Loucy (cell line): ENCODE data around the gene CRYAA.

Source experiments
- H2AFZ ChIP-seq: fragments of 200-600 bp; sonication (generic); 2 replicates; pipeline ENCODE4 v1.6.0; 2016; ENCODE audit warnings: antibody characterized with exemption, mild to moderate bottlenecking, low read length, moderate library complexity
- H3F3A ChIP-seq: fragments of 200-600 bp; 2 replicates; pipeline ENCODE4 v1.6.0; 2016; ENCODE audit warnings: antibody characterized with exemption, low read depth, mild to moderate bottlenecking
- H3K27me3 ChIP-seq: fragments of 200-600 bp; sonication (generic); 2 replicates; pipeline ENCODE4 v1.6.1; 2014; ENCODE audit warnings: low read length, mild to moderate bottlenecking; ENCODE audit not compliant: insufficient read depth, poor library complexity, severe bottlenecking
- H3K36me3 ChIP-seq: fragments of 200-600 bp; sonication (generic); 2 replicates; pipeline ENCODE4 v1.6.1; 2016; ENCODE audit warnings: low read length; ENCODE audit not compliant: insufficient read depth
- H3K4me1 ChIP-seq: fragments of 200-600 bp; sonication (generic); 2 replicates; pipeline ENCODE4 v1.5.1; 2014; ENCODE audit warnings: low read length, mild to moderate bottlenecking; ENCODE audit not compliant: insufficient read depth, poor library complexity, severe bottlenecking
- H3K4me2 ChIP-seq: fragments of 200-600 bp; sonication (generic); 2 replicates; pipeline ENCODE4 v1.6.0; 2014; ENCODE audit warnings: antibody characterized with exemption, low read length, low read depth, mild to moderate bottlenecking; ENCODE audit not compliant: poor library complexity, severe bottlenecking
- H3K4me3 ChIP-seq: fragments of 200-600 bp; sonication (generic); 2 replicates; pipeline ENCODE4 v1.5.1; 2014; ENCODE audit warnings: low read length, mild to moderate bottlenecking, mixed read lengths; ENCODE audit not compliant: poor library complexity, severe bottlenecking
- H3K79me2 ChIP-seq: fragments of 200-600 bp; sonication (generic); 2 replicates; pipeline ENCODE4 v1.6.1; 2014; ENCODE audit warnings: low read length; ENCODE audit not compliant: insufficient read depth
- H3K9ac ChIP-seq: fragments of 200-600 bp; sonication (generic); 2 replicates; pipeline ENCODE4 v1.6.0; 2014; ENCODE audit warnings: mild to moderate bottlenecking, low read depth, low read length, moderate library complexity; ENCODE audit not compliant: poor library complexity, severe bottlenecking
- H3K9me2 ChIP-seq: fragments of 200-600 bp; sonication (generic); replicated peaks from 2 replicates; pipeline ENCODE4 v1.6.1; 2016; ENCODE audit warnings: low read depth, low read length, mixed read lengths
- H3K9me3 ChIP-seq: fragments of 200-600 bp; sonication (generic); 2 replicates; pipeline ENCODE4 v1.6.1; 2014; ENCODE audit warnings: mild to moderate bottlenecking, antibody characterized with exemption, low read length, low read depth; ENCODE audit not compliant: insufficient read depth
- H4K20me1 ChIP-seq: fragments of 200-600 bp; sonication (generic); 2 replicates; pipeline ENCODE4 v1.6.0; 2014; ENCODE audit warnings: antibody characterized with exemption, low read length, mild to moderate bottlenecking; ENCODE audit not compliant: insufficient read depth, poor library complexity, severe bottlenecking
- EZH2phosphoT487 ChIP-seq: fragments of 200-600 bp; IDR thresholded peaks from 2 replicates; pipeline ENCODE4 v1.6.1; 2018; ENCODE audit warnings: antibody characterized with exemption, mild to moderate bottlenecking, moderate library complexity, borderline replicate concordance
- TF ChIP-seq, protein P1 (sequence below): fragments of 200-600 bp; sonication (generic); conservative IDR thresholded peaks from 2 replicates; pipeline ENCODE4 v1.5.1; 2014; ENCODE audit warnings: mild to moderate bottlenecking, antibody characterized with exemption, low read length

CRYAA gene

DNA sequence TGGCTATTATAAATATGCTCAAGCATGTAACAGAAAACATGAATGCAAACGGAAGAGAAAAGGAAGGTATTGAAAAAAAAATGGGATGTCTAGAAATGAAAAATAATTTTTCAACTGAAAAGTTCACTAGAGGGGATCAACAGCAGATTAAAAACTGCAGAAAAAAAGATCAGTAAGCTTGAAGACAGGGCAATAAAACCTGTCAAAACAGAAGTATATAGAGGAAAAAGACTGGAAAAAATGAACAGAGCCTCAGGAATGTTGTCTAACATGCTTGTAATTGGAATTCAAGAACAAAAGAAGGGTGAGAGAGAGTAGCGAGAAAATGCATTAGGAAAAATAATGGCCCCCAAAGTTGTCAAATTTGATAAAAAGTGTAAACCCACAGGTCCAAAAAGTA, 29.6 kb downstream of the CRYAA start:
- no peak overlapping the region for H3K4me3 ChIP-seq
- no peak overlapping the region for H3K9ac ChIP-seq
- peaks cover 17% of the 10 kb centered on the region; the same call in 1 of the 2 replicates for H3K9me3 ChIP-seq
- H2AFZ ChIP-seq: no peak overlapping the region
- no peak for TF ChIP-seq EZH2phosphoT487
- TF ChIP-seq, protein P1, sequence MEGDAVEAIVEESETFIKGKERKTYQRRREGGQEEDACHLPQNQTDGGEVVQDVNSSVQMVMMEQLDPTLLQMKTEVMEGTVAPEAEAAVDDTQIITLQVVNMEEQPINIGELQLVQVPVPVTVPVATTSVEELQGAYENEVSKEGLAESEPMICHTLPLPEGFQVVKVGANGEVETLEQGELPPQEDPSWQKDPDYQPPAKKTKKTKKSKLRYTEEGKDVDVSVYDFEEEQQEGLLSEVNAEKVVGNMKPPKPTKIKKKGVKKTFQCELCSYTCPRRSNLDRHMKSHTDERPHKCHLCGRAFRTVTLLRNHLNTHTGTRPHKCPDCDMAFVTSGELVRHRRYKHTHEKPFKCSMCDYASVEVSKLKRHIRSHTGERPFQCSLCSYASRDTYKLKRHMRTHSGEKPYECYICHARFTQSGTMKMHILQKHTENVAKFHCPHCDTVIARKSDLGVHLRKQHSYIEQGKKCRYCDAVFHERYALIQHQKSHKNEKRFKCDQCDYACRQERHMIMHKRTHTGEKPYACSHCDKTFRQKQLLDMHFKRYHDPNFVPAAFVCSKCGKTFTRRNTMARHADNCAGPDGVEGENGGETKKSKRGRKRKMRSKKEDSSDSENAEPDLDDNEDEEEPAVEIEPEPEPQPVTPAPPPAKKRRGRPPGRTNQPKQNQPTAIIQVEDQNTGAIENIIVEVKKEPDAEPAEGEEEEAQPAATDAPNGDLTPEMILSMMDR: no peak
- H3K27me3 ChIP-seq: peaks cover 7% of the 10 kb centered on the region
- no peaks in the 10 kb centered on the region for H3K9me2 ChIP-seq
- H3K36me3 ChIP-seq: no peaks in the 10 kb centered on the region
- no peak overlapping the region for H3K4me2 ChIP-seq
- no peaks in the 10 kb centered on the region for H3F3A ChIP-seq
- H4K20me1 ChIP-seq: no peaks in the 10 kb centered on the region
- H3K79me2 ChIP-seq: no peaks in the 10 kb centered on the region
- H3K4me1 ChIP-seq: no peaks in the 10 kb centered on the region

DNA sequence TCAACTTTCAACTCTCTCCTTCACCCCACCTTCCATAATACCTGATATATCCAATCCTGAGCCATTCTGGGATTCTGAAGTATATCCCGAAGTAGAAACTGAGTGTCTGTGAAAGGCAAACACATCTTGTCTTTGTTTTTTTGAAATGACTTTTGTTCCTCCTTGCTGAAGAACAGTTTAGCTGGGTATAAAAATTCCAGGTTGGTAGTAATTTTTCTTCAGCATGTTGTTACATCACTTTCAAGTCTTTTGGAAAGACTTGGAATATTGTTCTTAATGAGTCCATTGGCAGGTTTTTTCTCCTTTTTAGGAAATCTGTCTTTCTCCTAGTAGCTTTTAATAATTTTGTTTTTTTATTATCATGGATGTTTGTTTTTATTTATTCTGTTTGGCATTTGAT, 32.7 kb downstream of the CRYAA start:
- H3K27me3 ChIP-seq: peaks cover 7% of the 10 kb centered on the region
- no peaks in the 10 kb centered on the region for H3K79me2 ChIP-seq
- TF ChIP-seq, protein P1: no peak

DNA sequence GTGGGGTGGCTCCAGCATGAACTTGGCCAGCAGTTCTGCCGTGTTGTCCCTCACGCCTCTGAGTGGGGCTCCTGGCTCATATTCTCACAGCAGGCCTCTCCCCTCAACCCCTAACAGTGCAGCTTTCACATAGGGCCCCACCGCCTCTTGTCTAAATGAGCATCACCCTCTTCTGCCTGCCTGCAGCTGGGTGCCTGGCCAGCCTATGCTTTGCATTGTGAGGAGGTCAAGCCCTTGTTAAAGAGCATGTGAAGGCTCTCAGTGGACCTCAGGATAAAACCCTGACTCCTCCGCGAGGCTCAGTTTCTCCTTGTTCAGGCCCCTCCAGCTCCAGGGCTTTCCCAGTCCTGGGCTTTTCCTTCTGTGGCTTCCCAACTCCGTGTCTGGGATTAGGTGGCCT, 34.8 kb downstream of the CRYAA start:
- Histone ChIP-seq H3K4me1 (no peaks in the 10 kb centered on the region), H4K20me1 (no peaks in the 10 kb centered on the region), H3K79me2 (no peaks in the 10 kb centered on the region), H3K4me2 (no peak overlapping the region), H3K36me3 (no peaks in the 10 kb centered on the region), H3K27me3 (peaks cover under 1% of the 10 kb centered on the region), H3K9ac (no peak overlapping the region), H3K9me2 (no peaks in the 10 kb centered on the region), H3K4me3 (no peak overlapping the region), H2AFZ (no peak overlapping the region), H3F3A (no peaks in the 10 kb centered on the region), H3K9me3 (peaks cover 14% of the 10 kb centered on the region; the same call in 1 of the 2 replicates)
- TF ChIP-seq, protein P1: no peak
- no peak for TF ChIP-seq EZH2phosphoT487

More for the DNA sequence above, 32.7 kb downstream of the CRYAA start:
- Histone ChIP-seq H2AFZ (no peak overlapping the region), H3K9ac (no peak overlapping the region), H3F3A (no peaks in the 10 kb centered on the region), H4K20me1 (no peaks in the 10 kb centered on the region), H3K4me3 (no peak overlapping the region), H3K36me3 (no peaks in the 10 kb centered on the region), H3K4me1 (no peaks in the 10 kb centered on the region), H3K4me2 (no peak overlapping the region), H3K9me3 (peaks cover 17% of the 10 kb centered on the region; the same call in 1 of the 2 replicates), H3K9me2 (no peaks in the 10 kb centered on the region)
